ENCODE results near the gene ATP8A2.

DNA sequence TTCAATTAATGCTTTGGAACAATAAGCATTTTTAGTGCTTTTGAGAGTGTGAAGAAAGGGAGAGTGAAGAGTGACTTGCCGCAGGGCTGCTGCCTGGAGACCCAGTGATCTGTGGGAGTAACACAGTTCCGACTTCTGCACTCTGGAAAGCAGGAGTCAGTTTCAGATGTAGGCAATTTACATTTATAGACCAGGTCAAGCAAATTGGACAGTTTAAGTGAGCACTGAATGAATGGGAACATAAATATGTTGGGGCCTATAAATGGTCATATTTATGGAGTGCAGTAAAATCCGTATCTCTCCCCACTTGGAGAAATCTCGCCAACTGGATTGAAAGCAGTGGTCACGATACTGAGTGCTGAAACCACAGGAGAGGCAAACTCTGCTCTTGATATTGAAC, 689.5 kb downstream of the ATP8A2 start:
- TF ChIP-seq CTCF (IDR thresholded peaks at IDR 0.05): no peak
- no peak for TF ChIP-seq EP300 (IDR thresholded peaks at IDR 0.05)
- TF ChIP-seq POLR2A (IDR thresholded peaks at IDR 0.05): no peak
